HG02885 (cell line): Measurements from ENCODE around the gene CNGA2.

ENCODE experiments used
- ATAC-seq: cut with Tn5 transposase; IDR thresholded peaks from one replicate; pipeline ENCODE4 v1.9.1; 2021; ENCODE audit warnings: mild to moderate bottlenecking; ENCODE audit not compliant: unreplicated experiment, poor library complexity

The CNGA2 gene

DNA sequence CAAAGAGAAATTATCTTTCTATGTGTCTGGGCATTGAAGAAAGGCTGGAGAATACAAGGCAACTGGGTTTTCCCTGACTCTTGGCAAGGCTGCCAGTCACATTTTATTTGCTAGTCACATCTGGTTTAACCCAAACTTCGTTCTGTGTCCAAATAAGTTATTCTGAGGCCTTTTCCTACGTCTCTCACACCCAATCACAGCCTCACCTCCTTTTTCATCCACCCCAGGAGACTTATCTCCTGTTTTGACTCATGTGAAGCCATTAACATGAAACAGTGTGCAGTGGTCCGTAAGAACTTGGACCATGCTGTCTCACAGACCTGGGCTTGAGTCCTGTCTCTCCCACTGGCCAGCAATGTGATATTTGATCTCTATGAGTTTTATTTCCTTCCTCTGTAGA lies 59.3 kb downstream of the CNGA2 start:
- no peak for ATAC-seq
